ENCODE results near the gene COL27A1.

COL27A1 gene

GRCh38 chr9:114207845-114208244, 52.5 kb downstream of the COL27A1 start:
- no peak for DNase-seq

DNA sequence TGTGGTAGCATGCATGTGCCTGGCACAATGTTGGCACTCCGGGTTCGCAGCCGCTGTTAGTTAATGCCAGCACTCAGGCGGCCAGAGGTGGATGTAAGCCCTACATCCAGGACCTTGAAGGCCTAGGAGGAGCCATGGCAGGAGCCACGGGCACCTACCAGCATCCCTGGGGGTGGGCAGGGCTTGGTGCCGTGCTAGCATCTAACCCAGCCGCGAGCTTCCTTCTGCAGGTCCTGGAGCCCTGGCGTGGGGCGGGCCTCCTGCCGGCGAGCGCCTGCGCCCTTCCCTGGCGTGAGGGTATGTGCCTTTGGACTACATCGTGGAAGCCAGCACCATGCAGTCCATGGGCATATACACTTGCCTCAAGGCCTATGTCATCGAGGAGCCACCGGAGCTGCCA, 53.8 kb downstream of the COL27A1 start:
- DNase-seq: no peak

- DNase-seq: no peak
These were observed 54.8 kb downstream of the COL27A1 start for GRCh38 chr9:114210136-114210535.

DNA sequence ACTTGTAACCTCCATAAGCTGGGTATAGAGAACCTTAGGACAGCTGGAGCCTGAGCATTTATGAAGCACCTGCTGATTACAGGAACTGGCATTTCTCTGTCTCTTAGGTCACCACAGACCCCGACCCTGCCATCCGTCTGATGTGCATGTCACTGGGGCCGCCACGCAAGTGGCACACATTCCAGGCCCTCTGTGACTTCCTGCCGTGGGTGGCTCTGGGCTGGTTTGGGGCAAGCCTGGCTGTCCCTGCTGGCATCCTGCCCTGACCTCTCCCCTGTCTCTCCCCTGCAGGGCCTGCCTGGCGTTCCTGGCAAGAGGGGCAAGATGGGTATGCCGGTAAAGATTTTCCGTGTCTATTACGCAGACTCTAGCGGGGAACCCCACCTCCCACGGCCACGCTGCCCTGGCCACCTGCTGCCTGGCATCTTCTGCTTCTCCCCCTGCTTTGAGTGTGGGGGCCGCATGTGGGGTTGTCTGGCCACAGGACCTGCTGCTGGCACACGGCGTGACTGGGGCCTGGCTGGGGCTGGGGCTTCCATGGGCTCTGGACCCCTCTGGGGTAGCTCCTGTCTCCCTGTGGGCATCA, 55.4 kb downstream of the COL27A1 start:
- DNase-seq: no peak

DNA sequence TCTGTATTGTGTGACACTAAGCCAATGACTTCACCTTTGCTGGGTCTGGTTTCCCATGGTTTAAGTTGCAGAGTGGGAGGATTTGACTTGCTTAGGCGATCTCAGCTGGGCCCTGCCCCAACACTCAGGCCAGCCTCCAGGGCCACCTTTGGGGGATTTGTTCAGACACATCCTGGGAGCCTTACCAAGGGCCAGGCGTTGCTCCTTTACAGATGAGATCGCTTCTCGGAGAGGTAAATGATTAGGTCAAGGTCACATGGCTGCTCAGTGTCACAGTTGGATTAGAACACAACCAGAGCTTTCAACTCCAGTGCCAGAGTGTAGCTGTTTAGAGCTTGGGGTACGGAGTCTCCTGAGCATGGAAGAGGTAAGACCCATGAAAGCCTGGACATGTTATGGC, 57.5 kb downstream of the COL27A1 start:
- no peak for DNase-seq

- no peak for DNase-seq
These were observed 58.2 kb downstream of the COL27A1 start for GRCh38 chr9:114213566-114213965.

DNA sequence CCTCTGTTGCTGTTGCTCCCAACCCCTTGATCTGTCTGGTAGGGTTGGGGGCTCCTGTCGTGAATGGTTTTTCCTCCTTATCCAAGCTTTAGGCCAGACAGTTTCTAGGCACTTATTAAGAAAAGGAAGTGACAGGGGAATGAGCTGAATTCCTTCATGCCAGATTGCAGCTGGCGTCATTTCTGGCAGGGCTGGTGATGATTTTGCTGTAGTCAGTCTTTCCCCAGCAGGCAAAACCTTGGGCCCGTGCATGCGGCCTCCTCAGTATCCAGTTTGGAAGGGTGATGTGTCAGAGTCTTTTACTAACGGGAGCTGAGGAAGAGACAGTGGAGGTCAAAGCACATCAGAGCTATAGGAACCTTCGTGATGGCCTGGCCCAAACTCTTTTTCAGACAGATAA, 58.8 kb downstream of the COL27A1 start:
- DNase-seq: no peak

DNA sequence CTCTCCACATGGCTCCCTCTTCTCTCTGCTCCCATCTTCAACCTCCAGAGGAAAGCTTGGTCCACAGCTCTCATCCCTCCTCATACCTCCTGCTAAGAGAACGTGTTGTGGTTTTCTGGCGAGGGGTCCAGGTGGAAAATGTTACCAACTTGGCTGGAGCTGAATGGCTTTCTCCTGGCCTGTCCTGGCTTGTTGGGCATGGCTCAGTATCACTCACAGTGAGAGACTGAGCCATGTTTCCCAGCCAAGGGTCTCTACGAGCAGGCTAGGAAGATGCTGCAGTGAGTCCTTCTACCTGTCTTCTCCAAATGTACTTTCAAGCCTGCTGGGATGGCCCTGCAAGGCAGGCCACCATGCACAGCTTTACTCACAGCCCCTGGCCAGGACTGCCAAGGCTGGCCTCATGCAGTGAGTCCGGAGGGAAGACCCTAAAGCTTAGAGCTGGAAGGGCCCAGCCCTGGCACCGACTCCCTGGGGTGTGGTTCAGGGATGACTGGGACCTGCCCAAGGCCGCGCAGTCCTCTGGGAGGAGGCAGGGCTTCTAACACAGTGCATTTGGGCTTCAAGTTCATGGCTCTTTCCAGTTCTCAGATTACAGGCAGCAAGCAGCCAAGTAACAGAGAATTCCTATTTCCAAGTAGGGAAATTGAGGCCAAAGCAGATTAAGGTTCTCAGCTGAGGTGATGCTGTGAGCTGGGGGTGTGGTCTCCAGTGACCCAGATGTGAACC, 59.5 kb downstream of the COL27A1 start:
- DNase-seq: no peak

DNA sequence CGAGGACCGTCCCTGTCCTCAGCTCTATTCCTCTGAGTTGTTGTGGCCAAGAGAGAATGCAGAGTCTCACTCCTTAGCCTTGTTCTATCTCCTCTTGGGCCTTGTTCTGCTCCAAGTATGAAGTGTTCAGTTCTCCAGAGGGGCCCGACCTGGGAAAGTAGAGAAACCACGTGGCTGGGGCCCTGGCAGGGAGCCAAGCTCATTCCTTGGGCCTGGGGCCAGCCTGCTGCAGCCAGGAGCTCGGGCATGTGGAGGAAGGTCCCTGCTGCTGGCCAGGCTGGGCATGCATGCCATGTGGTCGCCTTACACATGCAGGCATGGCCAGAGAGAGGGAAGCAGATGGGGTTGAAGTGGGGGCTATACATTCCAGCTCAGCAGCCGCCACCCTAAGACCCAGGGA, 60.7 kb downstream of the COL27A1 start:
- no peak for DNase-seq

GRCh38 chr9:114216976-114217375, 61.6 kb downstream of the COL27A1 start:
- DNase-seq: no peak

DNA sequence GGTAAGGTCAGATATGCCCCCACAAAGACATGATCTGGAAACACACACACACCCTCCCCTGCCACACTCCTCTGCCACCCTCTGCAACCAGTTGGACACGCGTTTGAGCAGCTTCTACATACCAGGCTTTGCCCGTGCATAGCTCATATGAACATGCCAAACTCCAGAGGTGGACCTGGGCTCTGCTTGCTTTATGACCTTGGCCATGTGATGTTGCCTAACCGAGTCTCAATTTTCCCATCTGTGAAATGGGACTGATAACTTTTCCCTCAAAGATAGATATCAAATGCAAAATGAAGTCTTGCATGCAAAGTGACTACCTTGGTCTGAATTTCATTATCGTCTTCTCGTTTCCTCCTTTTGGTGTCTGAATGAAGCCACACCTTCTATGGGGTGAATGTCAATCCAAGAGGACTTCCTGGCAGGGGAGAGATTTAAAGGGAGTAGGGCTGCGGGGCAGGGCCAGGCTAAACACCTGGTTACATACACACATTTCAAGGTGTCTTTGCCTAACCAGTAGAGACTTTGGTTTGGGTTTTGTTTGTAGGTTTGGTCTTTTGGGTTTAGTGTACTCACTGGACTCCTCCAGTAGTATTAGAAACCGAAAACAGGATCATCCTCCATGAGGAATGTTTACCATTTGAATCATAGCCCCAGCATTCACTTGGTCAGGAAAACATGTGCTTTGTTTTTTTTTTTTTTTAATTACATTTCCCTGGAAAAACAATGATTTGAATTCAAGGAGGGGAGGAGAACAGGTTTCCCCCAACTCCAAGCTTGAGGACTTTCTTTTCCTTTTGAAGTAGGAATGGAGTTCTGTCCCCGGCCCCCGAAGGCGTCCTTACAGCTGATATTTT, 63.2 kb downstream of the COL27A1 start:
- DNase-seq: no peak

- no peak for DNase-seq
These were observed 64.8 kb downstream of the COL27A1 start for GRCh38 chr9:114220061-114220541.

DNA sequence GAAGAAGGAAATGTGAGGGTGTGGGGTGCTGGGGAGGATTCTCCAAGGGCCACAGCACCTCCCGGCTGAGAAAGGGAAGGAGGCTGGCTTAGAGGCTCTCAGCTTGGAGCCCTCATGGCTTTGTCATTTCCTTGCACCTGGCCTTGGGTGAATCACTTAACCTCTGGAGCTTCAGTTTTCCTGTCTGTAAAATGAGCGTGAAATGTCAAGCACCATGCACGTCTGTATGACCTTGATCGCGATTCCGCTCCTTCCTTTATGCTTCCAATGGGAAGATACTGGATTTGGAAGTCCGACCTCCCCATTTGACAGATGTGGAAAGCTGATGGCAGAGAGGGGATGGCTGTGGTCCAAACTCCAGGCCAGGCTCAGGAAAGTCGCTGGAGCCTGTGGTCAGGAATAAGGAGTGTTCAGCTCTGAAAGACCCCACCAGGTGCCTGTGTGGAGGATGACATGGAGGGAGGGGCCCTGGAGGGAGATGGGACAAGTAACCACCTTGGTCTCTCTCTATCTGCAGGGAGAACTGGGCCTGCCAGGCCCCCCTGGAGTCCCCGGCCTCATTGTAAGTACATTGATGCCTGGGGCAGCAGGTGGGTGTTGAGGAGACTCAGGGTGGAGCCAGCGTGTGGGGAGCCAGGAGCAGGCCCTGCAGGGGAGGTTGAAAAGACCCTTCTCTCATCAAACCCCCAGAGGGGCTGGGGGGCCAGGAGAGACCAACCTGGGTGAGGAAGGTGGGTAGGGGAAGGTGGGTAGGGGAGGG, 66.5 kb downstream of the COL27A1 start:
- DNase-seq: no peak

DNA sequence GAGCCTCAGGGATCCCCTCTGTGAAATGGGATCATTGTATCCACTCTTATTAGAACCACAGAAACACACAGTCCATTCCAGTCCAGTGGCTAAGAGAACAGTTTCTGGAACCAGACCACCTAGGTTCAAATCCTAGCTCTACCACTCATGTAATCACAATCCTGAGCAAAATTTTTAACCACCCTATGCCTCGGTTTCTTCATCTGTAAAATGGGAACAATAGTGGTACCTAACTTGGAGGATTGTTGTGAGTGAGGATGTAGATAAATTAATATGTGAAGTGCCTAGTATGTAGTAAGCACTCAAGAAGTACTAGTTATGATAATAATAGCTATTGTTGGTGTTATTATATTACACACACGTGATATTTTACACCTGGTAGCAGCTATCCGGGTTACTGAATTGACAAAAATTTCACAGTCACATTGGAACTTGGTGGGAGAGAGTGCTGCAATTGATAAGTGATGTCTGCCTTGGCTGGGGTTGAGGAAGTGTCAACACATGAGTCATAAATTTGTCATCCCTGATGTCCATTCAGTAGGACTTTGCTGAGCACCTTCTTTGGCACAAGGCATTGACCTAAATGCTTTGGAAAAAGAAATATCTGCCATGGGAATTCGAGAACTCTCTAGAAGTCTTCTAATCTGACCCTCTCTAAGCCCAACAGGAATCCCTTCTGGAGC, 68.4 kb downstream of the COL27A1 start:
- DNase-seq: no peak

DNA sequence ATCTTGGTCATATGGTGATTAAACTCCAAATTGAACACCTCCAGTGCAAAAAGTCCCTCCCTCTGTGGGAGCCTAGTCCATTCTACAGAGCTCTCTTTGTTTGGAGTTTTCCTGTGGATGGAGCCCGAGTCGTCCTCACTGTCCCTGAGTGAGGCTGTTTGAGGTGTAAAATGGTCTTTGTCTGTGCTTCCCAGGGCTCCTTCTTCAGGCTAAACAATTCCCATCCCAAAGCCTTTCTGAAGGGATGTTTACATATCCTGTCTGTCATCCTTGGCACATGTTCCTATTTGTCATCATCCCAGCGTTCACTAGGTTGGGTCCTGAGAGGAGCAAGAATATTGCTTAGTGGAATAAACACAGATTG, 68.9 kb downstream of the COL27A1 start:
- DNase-seq: no peak

DNA sequence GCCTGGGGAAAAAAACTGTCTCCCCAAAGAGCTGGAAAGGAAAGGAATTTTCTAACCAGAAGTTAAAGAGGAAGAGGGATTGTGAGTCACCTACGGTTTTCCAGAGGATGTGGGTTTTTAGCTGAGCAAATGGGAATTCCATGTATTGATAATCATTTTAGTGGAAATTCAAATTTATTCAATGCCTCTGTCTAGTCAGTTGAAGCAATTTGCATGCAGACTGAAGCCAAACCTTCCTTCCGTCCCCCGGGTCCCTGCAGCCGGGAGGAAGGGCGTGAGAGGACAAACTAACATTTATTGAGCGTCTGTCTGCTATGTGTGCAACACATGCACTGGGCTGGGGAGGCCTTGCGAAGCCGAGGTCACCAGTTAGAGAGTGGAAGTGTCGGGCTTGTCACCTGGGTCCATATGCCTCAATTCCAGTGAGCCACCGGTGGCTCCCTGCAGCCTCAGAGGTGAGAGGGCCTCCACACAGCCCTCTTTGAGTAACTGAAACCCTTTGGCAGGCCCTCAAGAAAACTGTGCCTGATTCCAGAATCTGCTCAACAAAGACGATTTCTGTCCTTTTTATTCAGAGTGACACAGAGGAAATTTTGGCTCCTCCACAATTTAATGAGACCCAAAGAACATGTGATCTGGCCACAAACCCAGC, 70.3 kb downstream of the COL27A1 start:
- no peak for DNase-seq

DNA sequence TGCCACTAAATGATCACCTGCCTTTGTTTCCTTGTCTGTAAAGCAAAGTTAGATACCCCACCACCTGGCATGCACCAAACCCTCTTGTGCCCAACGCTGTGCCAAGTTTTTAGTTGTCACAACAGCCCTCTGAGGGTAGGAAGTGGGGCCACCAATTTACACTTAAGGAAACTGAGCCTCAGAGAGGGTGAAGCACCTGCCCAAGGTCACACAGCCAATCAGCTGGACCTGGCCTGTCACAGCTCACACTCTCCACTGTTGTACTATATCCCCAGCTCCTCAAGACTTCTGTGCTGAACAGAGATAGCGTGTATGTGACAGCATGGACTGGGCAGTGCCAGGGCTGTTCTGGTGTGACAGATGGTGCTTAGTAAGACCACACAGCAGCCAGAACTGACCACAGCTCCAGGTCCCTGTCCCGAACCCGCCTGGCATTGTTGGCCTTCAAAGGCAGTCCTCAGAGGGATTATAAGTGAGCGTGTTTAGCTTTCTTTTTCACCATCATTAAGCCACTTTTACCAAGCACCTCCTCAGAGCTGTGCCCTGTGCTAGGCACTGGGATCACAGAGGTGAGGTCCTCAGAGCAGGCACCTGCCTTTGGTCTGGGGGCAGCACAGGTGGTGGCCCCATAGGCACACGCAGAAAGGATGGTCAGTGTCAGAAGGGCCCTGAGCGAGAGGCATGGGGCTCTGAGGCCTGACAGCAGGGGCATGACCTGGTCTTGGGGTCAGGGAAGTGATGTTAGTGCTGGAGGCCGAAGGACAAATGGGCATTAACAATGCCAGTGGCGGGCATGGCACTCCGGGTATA, 71.1 kb downstream of the COL27A1 start:
- no peak for DNase-seq

GRCh38 chr9:114227288-114228015, 72.1 kb downstream of the COL27A1 start:
- no peak for DNase-seq

- DNase-seq: no peak
These were observed 72.9 kb downstream of the COL27A1 start for GRCh38 chr9:114228016-114228808.

- DNase-seq: no peak
These were observed 74.0 kb downstream of the COL27A1 start for GRCh38 chr9:114229295-114229694.

Measured in NCI-H187 (cell line).